GM12865 (cell line): ENCODE results near the gene DCST2.
A peak's percentile ranks its signal among the peaks of the same experiment; 100 is the strongest.

ENCODE experiments used
- DNase-seq: peaks from one replicate; pipeline ENCODE4 v3.0.0; 2010; ENCODE audit warnings: low read depth
- H3K4me3 ChIP-seq: 2 replicates; pipeline ENCODE4 v1.5.1; 2011; ENCODE audit warnings: mild to moderate bottlenecking, low read depth, low read length, control low read depth
- TF ChIP-seq, protein P1 (sequence below): IDR thresholded peaks from 2 replicates; pipeline ENCODE4 v1.5.1; 2011; ENCODE audit warnings: low read length, control low read depth, low read depth, inconsistent platforms; ENCODE audit not compliant: insufficient read depth; ENCODE audit errors: missing control alignments

DCST2 gene

DNA sequence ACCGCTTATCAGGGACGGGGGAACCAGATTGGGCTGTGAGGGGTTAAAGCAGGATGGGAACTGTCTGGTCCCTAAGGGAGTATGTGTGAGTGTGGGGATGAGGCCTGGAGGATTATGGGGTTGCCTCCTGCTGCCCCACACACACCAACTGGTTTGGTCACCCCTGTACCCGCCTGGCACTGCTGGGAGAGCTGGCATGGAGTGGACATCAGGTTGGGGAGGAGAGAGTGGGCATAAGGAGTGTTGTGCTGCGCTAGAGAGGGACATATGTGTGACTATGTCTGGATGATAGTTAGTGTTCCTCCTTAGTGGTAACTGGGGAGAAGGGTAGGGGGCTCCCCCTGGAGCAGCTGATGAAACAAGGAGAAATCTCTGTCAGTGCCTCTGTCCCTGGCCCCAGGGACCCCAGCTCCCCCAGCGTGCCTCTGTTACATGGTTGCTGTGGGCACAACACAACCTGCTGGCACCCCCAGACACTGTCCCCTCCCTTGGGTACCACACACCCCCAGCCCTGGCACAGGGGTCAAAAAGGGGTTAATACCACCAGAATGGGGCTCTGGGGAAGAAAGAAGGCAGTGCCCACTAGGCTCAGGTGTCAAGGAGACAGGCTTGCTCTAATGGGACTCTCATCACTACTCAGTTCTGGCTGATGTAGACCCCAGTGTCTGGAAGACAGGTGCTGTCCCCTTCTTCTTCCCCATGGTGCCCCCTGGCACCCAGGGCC, 29.1 kb downstream of the DCST2 start:
- no peak for DNase-seq
- H3K4me3 ChIP-seq = peak overlapping the region; percentile 72
- TF ChIP-seq, protein P1, sequence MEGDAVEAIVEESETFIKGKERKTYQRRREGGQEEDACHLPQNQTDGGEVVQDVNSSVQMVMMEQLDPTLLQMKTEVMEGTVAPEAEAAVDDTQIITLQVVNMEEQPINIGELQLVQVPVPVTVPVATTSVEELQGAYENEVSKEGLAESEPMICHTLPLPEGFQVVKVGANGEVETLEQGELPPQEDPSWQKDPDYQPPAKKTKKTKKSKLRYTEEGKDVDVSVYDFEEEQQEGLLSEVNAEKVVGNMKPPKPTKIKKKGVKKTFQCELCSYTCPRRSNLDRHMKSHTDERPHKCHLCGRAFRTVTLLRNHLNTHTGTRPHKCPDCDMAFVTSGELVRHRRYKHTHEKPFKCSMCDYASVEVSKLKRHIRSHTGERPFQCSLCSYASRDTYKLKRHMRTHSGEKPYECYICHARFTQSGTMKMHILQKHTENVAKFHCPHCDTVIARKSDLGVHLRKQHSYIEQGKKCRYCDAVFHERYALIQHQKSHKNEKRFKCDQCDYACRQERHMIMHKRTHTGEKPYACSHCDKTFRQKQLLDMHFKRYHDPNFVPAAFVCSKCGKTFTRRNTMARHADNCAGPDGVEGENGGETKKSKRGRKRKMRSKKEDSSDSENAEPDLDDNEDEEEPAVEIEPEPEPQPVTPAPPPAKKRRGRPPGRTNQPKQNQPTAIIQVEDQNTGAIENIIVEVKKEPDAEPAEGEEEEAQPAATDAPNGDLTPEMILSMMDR = no peak

DNA sequence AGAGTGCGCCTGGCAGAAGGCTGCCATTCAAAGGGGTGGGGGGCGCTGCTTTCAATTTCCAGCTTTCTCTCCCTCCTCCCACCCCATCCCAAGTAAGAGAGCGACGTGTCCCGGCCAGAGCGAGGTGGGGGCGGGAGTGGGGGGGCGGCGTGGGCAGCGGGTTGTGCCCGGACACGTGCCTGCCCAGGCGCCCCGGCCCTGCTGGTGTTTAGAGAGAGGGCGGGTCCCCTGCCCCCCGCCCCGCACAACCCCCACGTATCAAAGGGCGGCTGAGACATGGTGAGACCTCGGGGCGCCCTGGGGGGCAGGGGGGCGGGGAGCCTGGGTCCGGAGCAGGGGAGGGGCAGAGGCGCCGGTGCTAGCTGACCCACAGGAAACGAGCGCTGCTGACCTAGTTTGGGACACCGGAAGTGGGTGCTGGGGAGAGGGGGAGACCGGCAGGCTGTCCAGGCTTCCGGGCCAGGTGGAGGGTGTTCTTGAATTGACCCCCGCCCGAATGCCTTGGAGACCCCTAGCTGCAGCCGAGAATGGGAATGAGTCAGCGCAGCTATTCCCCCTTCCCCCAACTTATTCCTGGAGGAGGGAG, 29.7 kb downstream of the DCST2 start:
- peak overlapping the region; percentile 72 for H3K4me3 ChIP-seq
- DNase-seq = peak; percentile 86
- TF ChIP-seq, protein P1 = no peak

DNA sequence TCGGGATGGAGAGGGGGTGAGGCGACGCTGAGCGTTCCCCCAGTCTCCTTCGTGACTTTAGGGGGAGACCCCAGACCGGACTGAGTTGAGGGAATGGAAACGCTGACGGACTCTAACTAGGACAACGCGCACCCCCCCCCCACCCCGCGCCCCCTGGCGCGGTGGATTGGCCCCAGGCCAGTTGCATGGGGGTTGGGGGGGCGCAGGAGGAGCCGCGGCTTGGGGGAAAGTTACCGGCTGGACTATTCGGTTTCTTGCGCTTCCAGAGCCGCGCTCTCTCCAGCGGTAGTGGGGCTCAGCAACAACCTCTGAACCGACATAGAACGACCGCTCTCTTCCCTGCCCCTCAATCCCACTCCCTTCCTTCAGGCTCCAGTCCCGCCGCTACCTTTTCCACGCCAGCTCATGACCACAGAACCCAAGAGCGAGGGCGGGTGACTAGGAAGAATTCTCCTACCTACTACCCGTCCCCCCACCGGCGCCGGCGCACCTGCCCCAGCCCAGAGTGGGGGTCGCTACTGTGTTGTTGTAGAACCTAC, 30.3 kb downstream of the DCST2 start:
- TF ChIP-seq, protein P1 = no peak
- DNase-seq = no peak
- peak overlapping the region; percentile 72 for H3K4me3 ChIP-seq

DNA sequence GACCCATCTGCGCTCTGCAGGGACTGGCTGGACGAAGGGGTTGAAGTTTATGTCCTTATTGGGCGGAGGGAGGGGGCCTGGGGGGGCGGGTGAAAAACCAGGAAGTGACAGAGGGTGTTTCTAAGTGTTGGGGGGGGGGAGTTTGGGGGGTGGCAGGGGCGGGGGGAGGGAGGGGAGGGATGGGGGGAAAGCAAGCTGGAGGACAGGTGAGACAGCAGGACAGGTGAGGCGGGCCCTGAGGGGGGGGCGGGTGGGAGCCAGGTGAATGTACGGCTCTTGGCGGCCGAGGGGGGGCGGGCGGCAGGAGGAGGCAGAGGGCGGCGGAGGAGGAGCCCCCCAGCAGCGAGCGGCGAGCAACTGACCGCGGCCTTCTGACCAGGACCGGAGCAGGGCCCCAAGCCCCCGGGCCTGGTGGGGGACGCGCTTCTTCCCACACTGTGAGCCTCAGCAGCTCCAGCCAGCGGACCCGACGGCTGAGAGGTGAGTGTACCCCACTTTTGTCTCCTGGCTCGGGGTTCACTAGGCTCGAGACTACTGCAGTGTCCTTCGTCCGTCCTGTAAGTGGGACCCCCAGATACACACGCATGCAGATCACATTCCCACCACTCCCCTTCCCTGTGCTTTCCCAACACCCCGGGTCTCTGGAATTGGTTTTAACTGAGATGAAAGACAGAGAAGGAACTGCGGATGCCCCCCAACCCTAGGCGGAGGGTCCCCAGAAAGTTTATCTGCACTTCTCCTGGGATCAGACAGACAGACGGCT, 30.9 kb downstream of the DCST2 start, which contains the start of gene ZBTB7B:
TSS of gene ZBTB7B (plus strand) at position 339 of the 763 bp plus-strand sequence. CDS start 11,859 bp downstream, outside the sequence.
- peak; percentile 48 for DNase-seq
- TF ChIP-seq, protein P1 = no peak
- peak within 1 kb of the TSS; percentile 84 for H3K4me3 ChIP-seq

DNA sequence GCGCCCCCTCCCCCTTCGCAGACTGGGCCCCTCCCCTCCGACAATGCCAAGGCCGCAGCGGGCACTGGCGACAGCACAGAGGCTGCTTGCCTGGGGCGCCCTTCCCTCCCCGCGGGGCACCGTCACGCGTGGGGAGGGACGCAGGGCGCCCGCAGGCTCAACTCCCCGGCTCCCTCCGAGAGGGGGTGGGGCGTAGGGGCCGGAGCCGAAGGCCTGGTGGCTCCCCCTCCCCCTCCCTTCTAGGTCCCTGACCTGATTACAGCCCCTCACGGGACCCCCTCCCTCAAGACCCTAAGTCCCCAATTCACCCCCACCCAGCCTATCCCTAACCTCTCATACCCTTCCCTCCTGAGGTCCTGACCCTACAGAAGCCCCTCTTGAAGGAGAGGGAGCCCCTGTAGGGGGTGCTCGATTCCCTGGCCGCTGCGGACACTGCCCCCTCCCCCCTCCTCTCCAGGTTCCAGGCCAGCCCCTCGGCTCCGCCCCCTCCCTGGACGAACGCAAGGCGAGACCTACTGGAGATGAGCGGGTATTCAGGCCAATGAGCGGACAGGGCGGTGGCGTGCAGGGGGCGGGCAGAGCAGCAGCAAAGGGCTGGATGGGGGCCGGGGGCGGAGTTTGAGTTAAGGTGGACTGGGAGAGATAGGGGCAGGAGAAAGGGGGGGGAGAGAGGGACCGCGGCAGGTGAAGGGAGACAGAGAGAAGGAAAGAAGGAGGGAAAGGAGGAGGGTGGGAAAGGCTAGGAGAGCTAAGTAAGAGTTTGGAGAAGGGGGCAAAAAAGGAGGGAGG, 31.7 kb downstream of the DCST2 start:
- H3K4me3 ChIP-seq = peak overlapping the region; percentile 84
- TF ChIP-seq, protein P1 = peak; percentile 47
- DNase-seq = peak; percentile 99

DNA sequence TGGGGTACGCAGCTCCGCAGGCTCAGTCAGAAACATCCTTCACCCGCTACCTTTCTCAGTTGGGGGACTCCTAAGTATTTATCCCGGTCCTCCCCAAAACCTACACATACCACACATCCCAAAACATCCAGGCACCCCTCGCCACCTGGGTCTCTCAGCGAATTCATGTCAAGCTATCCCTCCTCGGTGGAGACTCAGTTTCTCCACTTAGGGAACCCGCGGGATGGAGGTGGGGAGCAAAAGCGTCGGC, 32.2 kb downstream of the DCST2 start:
- TF ChIP-seq, protein P1 = no peak
- no peak for DNase-seq
- peak overlapping the region; percentile 84 for H3K4me3 ChIP-seq
